ENCODE measurements around the gene CXCL6.

The CXCL6 gene

DNA sequence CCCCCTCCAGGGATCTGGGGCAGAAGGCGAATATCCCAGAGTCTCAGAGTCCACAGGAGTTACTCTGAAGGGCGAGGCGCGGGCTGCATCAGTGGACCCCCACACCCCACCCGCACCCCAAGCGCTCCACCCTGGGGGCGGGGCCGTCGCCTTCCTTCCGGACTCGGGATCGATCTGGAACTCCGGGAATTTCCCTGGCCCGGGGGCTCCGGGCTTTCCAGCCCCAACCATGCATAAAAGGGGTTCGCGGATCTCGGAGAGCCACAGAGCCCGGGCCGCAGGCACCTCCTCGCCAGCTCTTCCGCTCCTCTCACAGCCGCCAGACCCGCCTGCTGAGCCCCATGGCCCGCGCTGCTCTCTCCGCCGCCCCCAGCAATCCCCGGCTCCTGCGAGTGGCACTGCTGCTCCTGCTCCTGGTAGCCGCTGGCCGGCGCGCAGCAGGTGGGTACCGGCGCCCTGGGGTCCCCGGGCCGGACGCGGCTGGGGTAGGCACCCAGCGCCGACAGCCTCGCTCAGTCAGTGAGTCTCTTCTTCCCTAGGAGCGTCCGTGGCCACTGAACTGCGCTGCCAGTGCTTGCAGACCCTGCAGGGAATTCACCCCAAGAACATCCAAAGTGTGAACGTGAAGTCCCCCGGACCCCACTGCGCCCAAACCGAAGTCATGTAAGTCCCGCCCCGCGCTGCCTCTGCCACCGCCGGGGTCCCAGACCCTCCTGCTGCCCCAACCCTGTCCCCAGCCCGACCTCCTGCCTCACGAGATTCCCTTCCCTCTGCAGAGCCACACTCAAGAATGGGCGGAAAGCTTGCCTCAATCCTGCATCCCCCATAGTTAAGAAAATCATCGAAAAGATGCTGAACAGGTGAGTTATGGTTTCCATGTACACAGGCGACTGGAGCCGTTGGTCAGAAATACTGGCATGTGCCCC, 32.9 kb downstream of the CXCL6 start, which contains the start of gene CXCL1:
Gene CXCL1, plus strand, starts transcription at position 264 of the 926 bp plus-strand sequence. Its CDS starts 78 bp downstream, at position 342.
- H3K36me3 Mint-ChIP-seq, result no peaks in the 10 kb centered on the region
- ATAC-seq (no peak), DNase-seq (ENCODE audit: low spot score in 2 of 2) (no peak)
- H3K9me3 Mint-ChIP-seq, result peaks cover 4% of the 10 kb centered on the region
- no peaks in the 10 kb centered on the region for H3K4me1 Mint-ChIP-seq
- no peak within 1 kb of the TSS for H3K4me3 Mint-ChIP-seq
- H3K27ac Mint-ChIP-seq, result no peak within 1 kb of the TSS

DNA sequence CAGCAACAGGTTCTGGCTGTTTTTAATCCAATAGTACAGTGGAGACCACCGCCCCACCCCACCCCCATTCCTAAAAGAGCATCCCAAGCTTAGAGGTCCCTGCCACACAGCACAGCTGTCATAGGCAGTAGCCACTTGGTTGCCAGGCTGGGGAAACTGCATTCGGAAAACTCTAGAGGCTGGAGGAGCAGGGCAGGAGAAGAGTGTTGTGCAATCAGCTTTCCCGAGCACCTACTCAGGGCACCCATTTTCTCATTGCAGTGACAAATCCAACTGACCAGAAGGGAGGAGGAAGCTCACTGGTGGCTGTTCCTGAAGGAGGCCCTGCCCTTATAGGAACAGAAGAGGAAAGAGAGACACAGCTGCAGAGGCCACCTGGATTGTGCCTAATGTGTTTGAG, 33.8 kb downstream of the CXCL6 start:
- DNase-seq (ENCODE audit: low spot score in 2 of 2), result no peak

DNA sequence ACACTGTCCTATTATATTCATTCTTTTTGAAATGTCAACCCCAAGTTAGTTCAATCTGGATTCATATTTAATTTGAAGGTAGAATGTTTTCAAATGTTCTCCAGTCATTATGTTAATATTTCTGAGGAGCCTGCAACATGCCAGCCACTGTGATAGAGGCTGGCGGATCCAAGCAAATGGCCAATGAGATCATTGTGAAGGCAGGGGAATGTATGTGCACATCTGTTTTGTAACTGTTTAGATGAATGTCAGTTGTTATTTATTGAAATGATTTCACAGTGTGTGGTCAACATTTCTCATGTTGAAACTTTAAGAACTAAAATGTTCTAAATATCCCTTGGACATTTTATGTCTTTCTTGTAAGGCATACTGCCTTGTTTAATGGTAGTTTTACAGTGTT, 34.3 kb downstream of the CXCL6 start:
- DNase-seq (ENCODE audit: low spot score in 2 of 2) (no peak), ATAC-seq (no peak)
- no peak overlapping the region for H3K27ac Mint-ChIP-seq
- H3K36me3 Mint-ChIP-seq, result no peaks in the 10 kb centered on the region
- H3K4me1 Mint-ChIP-seq, result no peaks in the 10 kb centered on the region
- H3K4me3 Mint-ChIP-seq, result no peak overlapping the region
- H3K9me3 Mint-ChIP-seq, result peaks cover 4% of the 10 kb centered on the region

More for the DNA sequence above, 33.8 kb downstream of the CXCL6 start:
- ATAC-seq, result no peak
- no peaks in the 10 kb centered on the region for H3K36me3 Mint-ChIP-seq
- no peak overlapping the region for H3K27ac Mint-ChIP-seq
- peaks cover 4% of the 10 kb centered on the region for H3K9me3 Mint-ChIP-seq
- H3K4me3 Mint-ChIP-seq, result no peak overlapping the region
- H3K4me1 Mint-ChIP-seq, result no peaks in the 10 kb centered on the region

DNA sequence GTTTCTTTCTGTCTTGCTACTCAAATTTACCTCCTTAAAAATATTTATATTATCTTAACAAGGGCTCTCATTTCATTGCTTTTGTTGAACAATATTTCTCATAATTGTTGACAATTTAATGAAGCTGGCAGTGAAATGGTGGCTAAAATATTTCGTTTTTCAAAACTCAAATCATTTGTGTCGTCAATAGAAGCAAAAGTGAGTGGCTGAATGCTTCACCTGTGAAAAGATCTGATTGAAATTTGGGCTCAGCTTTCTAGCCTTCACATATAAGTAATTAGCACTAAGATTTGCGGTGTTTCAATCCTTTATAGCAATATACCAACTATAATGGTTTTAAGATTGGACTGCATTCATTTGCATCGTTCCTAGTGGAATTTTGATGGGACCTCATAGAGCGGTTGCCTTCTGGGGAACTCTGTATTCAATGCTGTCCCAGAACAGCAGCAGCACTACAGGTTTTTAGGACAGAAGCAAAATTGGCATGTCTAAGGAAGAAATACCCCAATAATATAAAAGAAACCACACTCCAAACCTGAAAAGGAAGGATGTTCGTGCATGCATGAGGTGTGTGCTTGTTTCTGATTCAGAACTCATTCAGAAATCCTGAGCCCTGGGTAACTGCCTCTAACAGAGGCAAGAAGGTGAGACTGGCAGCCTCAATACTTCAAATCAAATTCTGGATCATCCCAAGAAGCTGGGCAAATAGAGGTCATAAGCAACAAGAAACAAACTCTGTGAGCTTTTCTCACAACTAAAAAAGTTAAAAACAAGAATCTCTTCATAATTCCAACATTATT, 35.2 kb downstream of the CXCL6 start:
- H3K36me3 Mint-ChIP-seq, result no peaks in the 10 kb centered on the region
- H3K9me3 Mint-ChIP-seq, result peaks cover 4% of the 10 kb centered on the region
- ATAC-seq (no peak), DNase-seq (ENCODE audit: low spot score in 2 of 2) (no peak)
- no peaks in the 10 kb centered on the region for H3K4me1 Mint-ChIP-seq
- no peak overlapping the region for H3K27ac Mint-ChIP-seq
- H3K4me3 Mint-ChIP-seq, result no peak overlapping the region

DNA sequence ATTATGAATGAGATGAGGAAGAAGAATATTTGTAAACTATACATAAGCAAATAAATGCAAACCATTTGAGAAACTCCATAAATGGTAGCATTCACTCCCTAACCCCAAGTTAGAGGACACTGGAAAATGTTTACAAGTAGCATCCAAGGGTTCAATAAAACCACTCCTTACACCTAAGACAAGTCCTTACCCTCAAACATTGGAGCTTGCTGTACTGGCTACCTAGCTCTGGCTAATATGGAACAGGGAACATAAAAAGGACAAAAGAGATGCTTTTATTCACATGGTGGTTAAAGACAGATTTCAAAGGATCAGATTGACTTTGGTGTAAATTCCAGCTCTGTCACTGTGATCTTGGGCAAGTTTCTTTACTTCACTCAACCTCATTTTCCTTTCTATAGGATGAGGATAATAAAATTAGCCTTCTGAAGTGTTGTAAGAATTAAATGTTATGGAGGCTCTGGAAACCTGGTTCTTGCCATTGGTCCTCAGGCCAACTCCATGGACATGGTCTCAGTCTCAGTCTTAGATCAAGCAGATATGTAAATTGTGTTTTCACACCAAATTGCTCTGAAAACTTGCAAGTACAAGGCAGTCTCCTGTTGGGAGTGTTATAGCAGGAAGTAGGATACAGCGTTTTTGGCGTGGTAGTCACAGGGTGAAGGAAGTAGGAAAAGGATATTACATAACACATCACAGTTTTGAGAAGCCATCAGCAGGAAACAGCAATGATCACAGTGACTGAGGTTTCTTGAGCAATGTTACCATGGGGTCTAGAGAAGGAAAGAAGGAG, 36.0 kb downstream of the CXCL6 start:
- no peaks in the 10 kb centered on the region for H3K36me3 Mint-ChIP-seq
- ATAC-seq (no peak), DNase-seq (ENCODE audit: low spot score in 2 of 2) (no peak)
- H3K4me3 Mint-ChIP-seq, result no peak overlapping the region
- no peak overlapping the region for H3K27ac Mint-ChIP-seq
- H3K9me3 Mint-ChIP-seq, result peaks cover 4% of the 10 kb centered on the region
- no peaks in the 10 kb centered on the region for H3K4me1 Mint-ChIP-seq

DNA sequence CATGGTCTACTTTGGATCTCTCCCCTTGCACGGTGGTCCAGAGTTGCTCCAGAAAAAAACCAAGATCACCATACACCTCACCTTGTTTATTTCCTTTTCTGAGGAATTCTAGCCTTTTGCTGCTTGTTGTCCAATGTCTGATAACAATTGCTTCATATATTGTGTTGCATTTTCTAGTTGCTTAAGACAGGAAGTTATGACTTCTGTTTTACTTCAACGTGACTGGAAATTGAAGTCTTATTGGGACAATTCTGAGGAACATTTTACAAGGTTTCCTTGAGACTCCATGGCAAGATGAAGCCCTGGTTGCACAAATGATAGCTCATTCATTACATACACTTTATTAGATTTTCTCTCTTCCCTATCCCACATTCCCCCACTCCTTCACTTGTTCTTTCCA, 37.9 kb downstream of the CXCL6 start:
- H3K9me3 Mint-ChIP-seq, result peaks cover 4% of the 10 kb centered on the region
- H3K27ac Mint-ChIP-seq, result no peak overlapping the region
- ATAC-seq, result no peak
- H3K4me1 Mint-ChIP-seq, result no peaks in the 10 kb centered on the region
- no peak for DNase-seq (ENCODE audit: low spot score in 2 of 2)
- no peaks in the 10 kb centered on the region for H3K36me3 Mint-ChIP-seq
- no peak overlapping the region for H3K4me3 Mint-ChIP-seq

DNA sequence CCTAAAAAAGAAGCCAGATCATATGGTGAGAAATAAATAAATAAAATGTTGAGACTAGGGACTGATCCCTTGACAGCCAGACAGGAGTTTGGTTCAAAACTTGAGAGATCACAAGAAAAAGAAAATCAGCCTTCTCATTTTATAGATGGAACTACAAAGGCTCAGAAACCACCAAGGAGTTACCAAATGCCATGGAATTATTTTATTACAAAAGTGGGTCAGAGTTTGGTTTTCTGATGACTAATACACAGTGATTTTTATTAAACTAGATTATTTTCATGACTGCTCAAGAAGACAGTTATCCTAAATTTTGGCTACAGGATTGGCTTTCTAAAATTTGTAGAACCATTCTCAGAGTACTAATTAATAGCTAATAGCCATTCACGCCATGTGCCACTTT, 38.9 kb downstream of the CXCL6 start:
- Mint-ChIP-seq H3K36me3 (no peaks in the 10 kb centered on the region), H3K4me1 (no peaks in the 10 kb centered on the region), H3K27ac (no peak overlapping the region), H3K4me3 (no peak overlapping the region), H3K9me3 (peaks cover 4% of the 10 kb centered on the region)
- DNase-seq (ENCODE audit: low spot score in 2 of 2) (no peak), ATAC-seq (no peak)

DNA sequence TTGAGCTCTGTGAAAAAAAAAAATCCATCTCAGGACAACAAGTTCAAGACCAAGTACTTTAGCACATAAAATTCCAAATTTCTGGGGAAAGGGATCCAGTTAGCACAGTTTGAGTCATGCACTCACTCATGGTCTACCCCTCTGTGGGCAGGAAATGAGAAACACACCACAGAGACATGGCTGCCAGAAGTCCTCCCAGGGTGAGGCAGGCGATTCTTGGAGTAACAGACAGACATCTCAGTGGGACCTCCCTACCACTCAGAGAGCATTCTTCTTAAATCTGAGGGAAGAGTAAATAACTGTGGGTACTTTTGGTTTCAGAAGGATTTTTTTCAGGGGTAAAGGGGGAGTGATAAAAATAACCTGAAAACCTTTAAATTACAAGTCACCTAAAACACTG, 46.8 kb downstream of the CXCL6 start:
- H3K4me1 Mint-ChIP-seq, result no peaks in the 10 kb centered on the region
- no peak overlapping the region for H3K4me3 Mint-ChIP-seq
- ATAC-seq, result no peak

DNA sequence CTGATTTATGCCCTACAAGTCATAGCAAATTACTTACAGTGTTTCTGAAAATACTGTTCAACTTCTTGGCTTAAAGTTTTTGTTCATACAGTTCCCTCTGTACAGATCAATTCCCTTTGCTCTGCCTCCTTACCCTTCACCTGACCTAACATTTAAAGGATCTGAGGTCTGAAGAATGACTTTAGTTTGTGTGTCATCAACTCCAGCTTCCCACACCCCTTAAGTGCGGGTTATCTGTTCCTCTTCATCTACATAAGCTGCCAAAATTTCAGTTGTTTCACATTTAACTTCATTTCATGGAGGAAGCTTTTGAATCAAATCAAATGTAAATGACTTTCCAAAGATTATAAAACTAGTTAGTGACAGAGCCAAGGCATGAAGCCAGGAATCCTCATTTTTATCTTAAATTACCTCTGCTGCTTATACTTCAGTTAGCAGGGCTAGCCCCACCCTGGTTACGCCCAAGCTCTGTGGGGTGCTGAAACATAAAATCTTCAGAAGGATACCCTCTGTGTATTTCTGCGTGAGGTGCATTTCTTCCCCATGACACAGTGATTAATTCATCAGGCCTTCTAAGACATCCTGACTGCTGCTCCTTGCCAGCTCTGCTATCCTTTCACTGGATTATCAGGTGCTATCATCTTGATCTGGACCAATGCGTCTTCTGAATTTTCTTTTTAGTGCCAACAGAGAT, 49.2 kb downstream of the CXCL6 start:
- Mint-ChIP-seq H3K4me3 (no peak overlapping the region), H3K27ac (no peak overlapping the region), H3K4me1 (no peaks in the 10 kb centered on the region), H3K9me3 (peaks cover 3% of the 10 kb centered on the region), H3K36me3 (no peaks in the 10 kb centered on the region)
- ATAC-seq (no peak), DNase-seq (ENCODE audit: low spot score in 2 of 2) (no peak)

More for the DNA sequence above, 46.8 kb downstream of the CXCL6 start:
- peaks cover 3% of the 10 kb centered on the region for H3K9me3 Mint-ChIP-seq
- no peak for DNase-seq (ENCODE audit: low spot score in 2 of 2)
- no peaks in the 10 kb centered on the region for H3K36me3 Mint-ChIP-seq
- no peak overlapping the region for H3K27ac Mint-ChIP-seq

All from stimulated activated effector memory CD8-positive, alpha-beta T cell treated with anti-CD3 and anti-CD28 coated beads, Interleukin-12 subunit alpha, Interleukin-12 subunit beta, amount 100 ng/mL, for 72 hours (primary cell).